Trophoblast cell (in vitro differentiated cells and primary cell): ENCODE data around the gene TMEM214.

Experiments
- DNase-seq, 2 donors: peaks; one replicate each; pipeline ENCODE4 v3.0.0-alpha.2; 2016
- H2AFZ ChIP-seq: 2 replicates; pipeline ENCODE4 v1.6.1; 2013; ENCODE audit warnings: low read length, moderate library complexity, mild to moderate bottlenecking; ENCODE audit not compliant: insufficient read depth, poor library complexity
- H2AK5ac ChIP-seq: 2 replicates; pipeline ENCODE4 v1.6.1; 2013; ENCODE audit warnings: mild to moderate bottlenecking, low read length
- H2BK120ac ChIP-seq: 2 replicates; pipeline ENCODE4 v1.6.1; 2013; ENCODE audit warnings: low read length, mild to moderate bottlenecking, moderate library complexity; ENCODE audit not compliant: insufficient read depth, poor library complexity
- H2BK12ac ChIP-seq: 2 replicates; pipeline ENCODE4 v1.6.1; 2013; ENCODE audit warnings: mild to moderate bottlenecking, low read length, moderate library complexity
- H2BK5ac ChIP-seq: 2 replicates; pipeline ENCODE4 v1.6.1; 2013; ENCODE audit warnings: low read length, low read depth, moderate library complexity, mild to moderate bottlenecking; ENCODE audit not compliant: poor library complexity
- H3K14ac ChIP-seq: 2 replicates; pipeline ENCODE4 v1.6.1; 2013; ENCODE audit warnings: mild to moderate bottlenecking, low read length
- H3K18ac ChIP-seq: 2 replicates; pipeline ENCODE4 v1.6.1; 2013; ENCODE audit warnings: mild to moderate bottlenecking, low read length
- H3K23ac ChIP-seq: 2 replicates; pipeline ENCODE4 v1.6.1; 2013; ENCODE audit warnings: low read length
- H3K27ac ChIP-seq: 2 replicates; pipeline ENCODE4 v1.5.1; 2013; ENCODE audit warnings: low read depth, mild to moderate bottlenecking, inconsistent platforms, low read length, moderate library complexity
- H3K27me3 ChIP-seq: 2 replicates; pipeline ENCODE4 v1.6.1; 2013; ENCODE audit warnings: inconsistent platforms, mild to moderate bottlenecking, low read length, moderate library complexity; ENCODE audit not compliant: insufficient read depth
- H3K36me3 ChIP-seq, 2 experiments: 1 replicate in 1 of 2; 2 replicates in 1 of 2; pipeline ENCODE4 v1.6.1; 2013; ENCODE audit warnings: low read length in 2 of 2, mild to moderate bottlenecking in 2 of 2, moderate library complexity in 1 of 2; ENCODE audit not compliant: insufficient read depth in 2 of 2, control insufficient read depth in 1 of 2
- H3K4ac ChIP-seq: 2 replicates; pipeline ENCODE4 v1.6.1; 2013; ENCODE audit warnings: low read depth, mild to moderate bottlenecking, low read length, moderate library complexity
- H3K4me1 ChIP-seq, 2 experiments: 1 replicate in 1 of 2; 2 replicates in 1 of 2; pipeline ENCODE4 v1.6.1; 2013; ENCODE audit warnings: low read length in 2 of 2, mild to moderate bottlenecking in 2 of 2, moderate library complexity in 1 of 2; ENCODE audit not compliant: insufficient read depth in 2 of 2, control insufficient read depth in 1 of 2
- H3K4me2 ChIP-seq: 2 replicates; pipeline ENCODE4 v1.6.1; 2013; ENCODE audit warnings: inconsistent platforms, mild to moderate bottlenecking, low read length, moderate library complexity
- H3K4me3 ChIP-seq: 2 replicates; pipeline ENCODE4 v1.5.1; 2013; ENCODE audit warnings: mild to moderate bottlenecking, low read depth, low read length, inconsistent platforms
- H3K79me1 ChIP-seq: one replicate; pipeline ENCODE4 v1.6.1; 2013; ENCODE audit warnings: low read length
- H3K79me2 ChIP-seq: 2 replicates; pipeline ENCODE4 v1.6.1; 2013; ENCODE audit warnings: low read length, mild to moderate bottlenecking; ENCODE audit not compliant: control insufficient read depth, insufficient read depth, poor library complexity
- H3K9ac ChIP-seq: 2 replicates; pipeline ENCODE4 v1.6.1; 2013; ENCODE audit warnings: mild to moderate bottlenecking, low read length
- H3K9me3 ChIP-seq: 2 replicates; pipeline ENCODE4 v1.6.1; 2013; ENCODE audit warnings: low read depth, mild to moderate bottlenecking, control low read depth, inconsistent platforms, low read length; ENCODE audit not compliant: insufficient read depth
- H4K12ac ChIP-seq: 2 replicates; pipeline ENCODE4 v1.6.1; 2013; ENCODE audit warnings: low read depth, mild to moderate bottlenecking, low read length, moderate library complexity
- H4K8ac ChIP-seq: 2 replicates; pipeline ENCODE4 v1.6.1; 2013; ENCODE audit warnings: low read depth, mild to moderate bottlenecking, low read length, moderate library complexity
- H4K91ac ChIP-seq: one replicate; pipeline ENCODE4 v1.6.1; 2013; ENCODE audit warnings: low read depth, mild to moderate bottlenecking, low read length, moderate library complexity
- WGBS: extraction: QIAGEN DNeasy Blood & Tissue Kit; methylation state at CpG from one replicate; pipeline ENCODE4 v1.1.7; 2013; ENCODE audit warnings: missing lambda C conversion rate; ENCODE audit not compliant: insufficient read length, insufficient coverage; ENCODE audit errors: extremely low coverage; 5-methylcytosine and 5-hydroxymethylcytosine counted together

Gene TMEM214

DNA sequence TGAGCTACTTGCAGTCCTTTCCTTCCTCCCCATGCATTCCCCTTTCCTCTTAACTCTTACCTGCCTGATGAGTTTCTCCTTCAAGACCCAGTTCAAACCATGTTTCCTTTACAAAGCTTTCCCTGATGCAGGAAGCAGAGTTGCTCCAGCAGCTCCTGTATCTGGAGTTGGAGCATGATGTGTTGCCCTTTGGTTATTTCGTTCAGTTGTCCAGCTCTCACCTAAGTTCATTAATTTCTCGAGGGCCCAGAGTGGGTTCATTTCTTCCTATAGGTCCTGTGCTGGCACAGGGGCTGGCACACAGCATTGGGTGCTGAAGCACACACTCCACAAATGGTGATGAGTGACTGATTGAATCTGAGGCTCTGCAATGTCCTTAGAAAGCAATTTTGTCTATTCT lies 23.0 kb upstream of the TMEM214 start:
- Histone ChIP-seq H3K18ac (no peak overlapping the region), H3K4me3 (no peak overlapping the region), H3K27me3 (no peaks in the 10 kb centered on the region), H4K12ac (no peak overlapping the region), H2AK5ac (no peak overlapping the region), H3K23ac (no peak overlapping the region), H3K9ac (no peak overlapping the region), H4K91ac (no peak overlapping the region), H3K36me3 (peaks cover 0 to 2% of the 10 kb centered on the region in 2 experiments), H3K27ac (no peak overlapping the region), H2BK5ac (no peak overlapping the region), H2BK12ac (no peak overlapping the region), H3K4me1 (peaks cover 0 to 4% of the 10 kb centered on the region in 2 experiments), H2AFZ (no peak overlapping the region), H3K79me1 (no peaks in the 10 kb centered on the region), H3K14ac (no peak overlapping the region), H4K8ac (no peak overlapping the region), H3K9me3 (no peaks in the 10 kb centered on the region), H3K4me2 (no peak overlapping the region), H2BK120ac (no peak overlapping the region), H3K79me2 (no peaks in the 10 kb centered on the region), H3K4ac (no peak overlapping the region)
- WGBS: no CpG with 5 or more reads among the region's 2 CpGs
- DNase-seq: no peak

- H2AFZ ChIP-seq: no peak overlapping the region
- H4K12ac ChIP-seq: no peak overlapping the region
- H3K36me3 ChIP-seq: peaks cover 2 to 4% of the 10 kb centered on the region in 2 experiments
- H4K91ac ChIP-seq: no peak overlapping the region
- H3K27ac ChIP-seq: no peak overlapping the region
- no peaks in the 10 kb centered on the region for H3K27me3 ChIP-seq
- no peak overlapping the region for H3K4me3 ChIP-seq
- no peak overlapping the region for H3K14ac ChIP-seq
- H3K9me3 ChIP-seq: no peaks in the 10 kb centered on the region
- DNase-seq: no peak
- H3K4ac ChIP-seq: no peak overlapping the region
- no peak overlapping the region for H2BK12ac ChIP-seq
- peaks cover 0 to 4% of the 10 kb centered on the region in 2 experiments for H3K4me1 ChIP-seq
- no peak overlapping the region for H3K18ac ChIP-seq
- no peak overlapping the region for H3K23ac ChIP-seq
- no CpG with 5 or more reads among the region's 3 CpGs for WGBS
- no peak overlapping the region for H3K4me2 ChIP-seq
- no peak overlapping the region for H2AK5ac ChIP-seq
- no peaks in the 10 kb centered on the region for H3K79me2 ChIP-seq
- H3K9ac ChIP-seq: no peak overlapping the region
- H3K79me1 ChIP-seq: no peaks in the 10 kb centered on the region
- H2BK5ac ChIP-seq: no peak overlapping the region
- no peak overlapping the region for H2BK120ac ChIP-seq
- H4K8ac ChIP-seq: no peak overlapping the region
Observed at GRCh38 chr2:27010139-27010538, 22.6 kb upstream of the TMEM214 start.

DNA sequence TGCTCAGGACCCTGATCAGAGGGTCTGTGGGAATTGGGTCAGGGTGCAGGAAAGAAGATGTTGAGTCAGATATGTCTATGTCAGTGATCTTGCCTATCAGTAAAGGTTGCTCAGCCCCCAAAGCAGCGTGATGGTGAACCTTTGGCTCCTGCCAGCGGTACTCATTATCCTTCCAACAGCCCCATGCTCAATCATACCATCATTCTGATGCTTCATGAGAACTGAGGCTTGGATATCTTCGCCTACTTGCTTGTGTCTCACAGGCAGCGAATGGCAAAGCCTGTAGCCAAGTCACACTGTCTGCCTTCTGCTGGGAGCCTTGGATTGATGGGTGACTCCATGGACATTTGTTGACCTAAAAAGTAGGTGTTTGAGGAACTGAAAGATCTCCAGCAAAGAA lies 19.0 kb upstream of the TMEM214 start:
- no peak for DNase-seq
- H2AK5ac ChIP-seq: no peak overlapping the region
- H3K4me3 ChIP-seq: no peak overlapping the region
- peaks cover 0 to 10% of the 10 kb centered on the region in 2 experiments for H3K4me1 ChIP-seq
- no peak overlapping the region for H3K27ac ChIP-seq
- H2BK120ac ChIP-seq: no peak overlapping the region
- H4K91ac ChIP-seq: no peak overlapping the region
- H3K9ac ChIP-seq: no peak overlapping the region
- peaks cover 3% of the 10 kb centered on the region for H3K79me1 ChIP-seq
- no peak overlapping the region for H3K4me2 ChIP-seq
- peaks cover 2 to 4% of the 10 kb centered on the region in 2 experiments for H3K36me3 ChIP-seq
- H3K9me3 ChIP-seq: no peaks in the 10 kb centered on the region
- no peak overlapping the region for H3K4ac ChIP-seq
- no peak overlapping the region for H2BK12ac ChIP-seq
- H3K18ac ChIP-seq: no peak overlapping the region
- H2AFZ ChIP-seq: no peak overlapping the region
- H3K79me2 ChIP-seq: no peaks in the 10 kb centered on the region
- H3K23ac ChIP-seq: no peak overlapping the region
- no peak overlapping the region for H4K8ac ChIP-seq
- no peaks in the 10 kb centered on the region for H3K27me3 ChIP-seq
- H4K12ac ChIP-seq: no peak overlapping the region
- no peak overlapping the region for H3K14ac ChIP-seq
- H2BK5ac ChIP-seq: no peak overlapping the region
- WGBS: no CpG with 5 or more reads among the region's 4 CpGs

- WGBS: no CpG with 5 or more reads among the region's 8 CpGs
- DNase-seq: no peak
- Histone ChIP-seq H3K9me3 (no peaks in the 10 kb centered on the region), H4K12ac (no peak overlapping the region), H3K4me2 (no peak overlapping the region), H3K4me3 (no peak overlapping the region), H3K27ac (no peak overlapping the region), H3K14ac (no peak overlapping the region), H2BK120ac (no peak overlapping the region), H2BK5ac (no peak overlapping the region), H2AFZ (no peak overlapping the region), H3K23ac (no peak overlapping the region), H3K27me3 (no peaks in the 10 kb centered on the region), H3K18ac (no peak overlapping the region), H4K8ac (no peak overlapping the region), H2BK12ac (no peak overlapping the region), H3K36me3 (peaks cover 2 to 4% of the 10 kb centered on the region in 2 experiments), H3K9ac (no peak overlapping the region), H4K91ac (no peak overlapping the region), H3K4me1 (peaks cover 2 to 8% of the 10 kb centered on the region in 2 experiments), H3K4ac (no peak overlapping the region), H2AK5ac (peak overlapping the region; percentile 19), H3K79me1 (peaks cover 5% of the 10 kb centered on the region), H3K79me2 (no peaks in the 10 kb centered on the region)
Observed at GRCh38 chr2:27014771-27015433, 17.9 kb upstream of the TMEM214 start.
